GM23248 (cell line): ENCODE data around the gene GLRX.

ENCODE experiments used
- EZH2 ChIP-seq: fragments of 200-600 bp; sonication (generic); IDR thresholded peaks from 2 replicates; pipeline ENCODE4 v1.6.1; 2018; ENCODE audit warnings: antibody characterized with exemption, mild to moderate bottlenecking; ENCODE audit not compliant: insufficient read depth, poor library complexity, severe bottlenecking
- EZH2phosphoT487 ChIP-seq: fragments of 200-600 bp; sonication (generic); IDR thresholded peaks from 2 replicates; pipeline ENCODE4 v1.6.1; 2018; ENCODE audit warnings: antibody characterized with exemption, moderate library complexity, mild to moderate bottlenecking, low read depth; ENCODE audit not compliant: insufficient read depth

DNA sequence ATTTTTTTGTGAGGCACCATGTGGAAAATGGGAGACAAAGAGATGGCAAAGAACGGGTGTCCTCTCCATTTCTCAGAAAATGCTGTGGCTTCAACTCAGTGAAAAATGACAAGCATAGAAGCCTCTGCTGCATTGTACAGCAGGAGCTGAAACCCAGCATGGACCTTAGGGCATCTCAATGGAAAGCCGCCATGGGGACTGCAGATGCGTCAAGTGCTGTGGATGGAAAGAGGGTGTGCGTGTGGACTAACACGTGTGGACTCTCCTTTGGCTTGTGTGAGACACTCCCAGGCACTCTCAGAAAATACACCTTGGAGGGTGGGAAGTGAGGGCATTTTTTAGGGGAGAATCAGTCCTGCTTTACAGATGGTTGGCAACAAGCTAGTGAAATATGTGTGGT, 2.2 kb upstream of the GLRX start:
- no peak for TF ChIP-seq EZH2phosphoT487
- no peak for TF ChIP-seq EZH2
